ENCODE measurements around the gene DEPDC7.

DEPDC7 gene

GRCh38 chr11:33060271-33060670, 44.6 kb downstream of the DEPDC7 start:
- DNase-seq (ENCODE audit: low read depth): no peak

GRCh38 chr11:33062137-33062536, 46.5 kb downstream of the DEPDC7 start:
- DNase-seq (ENCODE audit: low read depth): no peak

- no peak for DNase-seq (ENCODE audit: low read depth)
These were observed 47.7 kb downstream of the DEPDC7 start for GRCh38 chr11:33063326-33063881.

DNA sequence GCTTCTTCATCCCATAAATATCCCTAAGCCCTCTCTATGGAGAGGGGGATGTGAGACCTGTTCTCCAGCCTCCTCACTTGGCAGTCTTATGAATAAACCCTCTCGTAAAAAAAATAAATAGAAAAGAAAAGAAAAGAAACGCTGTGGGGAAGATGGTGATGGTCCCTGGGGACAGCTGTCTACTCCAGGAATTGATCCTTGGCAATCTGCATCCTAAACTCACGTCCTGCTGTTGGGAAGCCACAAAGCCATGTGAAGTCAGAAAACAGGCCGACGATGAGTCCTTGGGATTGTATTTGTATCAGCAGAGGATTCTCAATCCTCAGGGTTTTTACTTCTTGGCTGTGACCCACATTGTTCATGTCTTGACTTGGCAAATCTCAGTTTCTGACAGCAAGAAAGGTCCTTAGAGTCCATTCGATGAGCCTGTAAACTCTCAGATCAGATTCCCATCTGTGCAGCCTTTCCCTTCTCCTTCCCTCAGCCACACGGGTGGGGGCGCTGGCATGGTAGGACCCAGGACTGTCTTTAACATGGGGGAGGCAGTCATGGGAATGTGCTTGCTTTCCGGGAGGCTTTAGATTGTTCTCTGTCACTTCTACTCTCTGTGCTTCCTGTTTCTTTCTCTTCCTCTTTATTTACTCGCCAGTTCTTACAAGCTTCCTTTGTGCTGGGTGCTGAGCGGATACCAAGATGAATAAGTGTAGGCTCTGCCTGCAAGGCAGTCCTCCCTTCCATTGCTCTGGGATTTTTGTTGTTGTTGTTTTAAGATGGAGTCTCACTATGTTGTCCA, 48.6 kb downstream of the DEPDC7 start:
- DNase-seq (ENCODE audit: low read depth): no peak

DNA sequence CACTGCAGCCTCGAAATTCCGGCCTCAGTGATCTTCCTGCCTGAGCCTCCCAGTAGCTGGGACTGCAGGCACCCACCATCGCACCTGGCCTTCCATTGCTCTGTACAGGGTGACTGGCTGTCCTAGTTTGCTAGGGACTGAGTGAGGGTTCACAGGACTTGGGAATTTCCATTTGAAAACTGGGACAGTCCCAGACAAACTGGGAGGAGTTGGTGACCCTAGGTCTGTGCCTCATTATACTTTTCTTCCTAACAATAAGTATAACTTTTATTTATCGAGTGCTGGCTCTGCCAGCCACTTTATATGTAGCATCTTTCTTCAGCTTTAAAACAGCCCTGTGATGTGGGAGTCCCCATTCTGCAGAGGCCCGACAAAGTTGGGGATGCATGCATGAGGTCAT, 49.2 kb downstream of the DEPDC7 start:
- no peak for DNase-seq (ENCODE audit: low read depth)

GRCh38 chr11:33065445-33066178, 49.9 kb downstream of the DEPDC7 start:
- DNase-seq (ENCODE audit: low read depth): peak; percentile 22

DNA sequence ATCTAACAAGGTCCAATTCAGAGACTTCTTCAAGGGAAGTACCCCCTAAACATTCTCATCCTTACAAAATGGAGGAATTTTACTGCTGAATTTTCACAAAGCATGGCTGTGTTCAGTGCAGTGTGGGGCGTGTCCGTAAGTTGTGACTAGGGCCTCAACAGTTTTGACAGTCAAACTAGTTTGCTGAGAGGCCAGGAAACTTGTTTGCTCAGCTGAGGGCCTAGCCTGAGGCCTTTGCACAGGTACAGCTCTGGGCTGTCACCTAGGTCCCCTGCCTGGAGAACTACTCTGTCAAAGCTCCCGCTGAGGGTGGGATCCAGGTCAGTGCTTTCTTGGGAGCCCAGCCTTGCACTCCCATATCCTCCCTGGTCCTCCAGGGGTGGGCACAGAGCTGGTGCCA, 51.6 kb downstream of the DEPDC7 start:
- no peak for DNase-seq (ENCODE audit: low read depth)

DNA sequence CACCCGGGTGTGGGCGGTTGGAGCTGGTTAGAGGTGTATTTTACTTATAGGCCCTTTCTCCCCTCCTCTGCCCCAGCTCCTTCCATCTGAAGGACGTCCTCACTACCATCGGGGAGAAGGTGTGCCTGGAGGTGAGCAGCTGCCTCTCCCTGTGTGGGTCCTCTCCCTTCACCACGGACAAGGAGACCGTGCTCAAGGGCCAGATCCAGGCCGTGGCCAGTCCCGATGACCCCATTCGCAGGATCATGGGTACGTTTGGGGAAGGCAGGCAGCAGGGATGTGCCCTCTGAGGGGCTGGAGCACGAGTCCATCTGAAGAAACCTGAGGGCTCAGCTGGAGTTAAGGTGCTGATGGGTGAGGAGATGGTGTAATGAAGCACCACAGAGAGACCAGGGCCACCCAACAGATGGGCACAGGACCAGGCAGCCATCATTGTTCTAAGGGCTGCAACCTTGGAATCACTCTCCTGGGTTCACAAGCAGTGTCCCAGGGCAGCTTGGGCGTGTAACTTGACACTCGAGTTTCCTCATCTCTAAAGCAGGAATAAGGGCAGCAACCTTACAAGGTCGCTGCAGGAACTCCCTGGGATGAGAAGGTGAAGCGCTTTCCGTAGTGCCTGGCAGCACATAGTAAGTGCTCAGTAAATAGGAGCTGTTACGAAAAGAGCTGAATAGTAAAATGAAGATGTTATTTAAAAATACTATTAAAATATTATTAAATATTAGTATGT, 53.1 kb downstream of the DEPDC7 start:
- no peak for DNase-seq (ENCODE audit: low read depth)

DNA sequence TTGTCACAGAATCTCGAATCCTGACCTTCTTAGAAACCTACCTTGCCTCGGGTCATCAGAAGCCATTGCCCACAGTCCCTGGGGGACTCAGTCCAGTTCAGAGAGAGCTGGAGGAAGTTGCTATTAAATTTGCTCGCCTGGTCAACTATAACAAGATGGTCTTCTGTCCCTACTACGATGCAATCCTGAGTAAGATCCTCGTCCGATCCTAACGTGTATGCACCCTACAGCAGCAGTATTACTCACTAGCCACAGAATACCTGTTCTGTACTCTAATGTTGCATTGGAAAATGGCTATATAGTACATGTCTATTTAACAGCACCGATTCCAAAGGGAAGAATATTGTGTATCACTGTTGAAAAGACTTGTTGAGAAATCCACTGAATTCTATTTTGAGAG, 56.8 kb downstream of the DEPDC7 start:
- DNase-seq (ENCODE audit: low read depth): no peak
